ENCODE data around the gene SPRED2.

The SPRED2 gene

DNA sequence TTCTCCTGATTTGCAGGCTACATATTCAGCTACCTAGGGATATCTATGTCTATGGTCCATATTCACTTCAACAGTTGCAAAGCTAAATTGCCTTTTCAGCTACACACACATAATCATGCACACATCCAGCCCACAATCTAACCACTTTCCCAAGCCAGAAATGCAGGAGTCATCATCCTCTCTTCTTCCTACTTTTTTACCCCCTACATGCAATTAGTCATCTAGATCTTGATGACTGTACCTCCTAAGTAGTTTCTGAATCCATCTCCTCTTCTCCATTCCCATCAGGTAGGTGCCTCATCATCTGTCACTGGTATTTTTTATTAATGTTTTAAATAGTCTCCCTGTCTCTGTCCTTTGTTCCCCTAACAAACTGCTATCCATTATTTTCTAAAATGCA lies 23.7 kb upstream of the SPRED2 start:
- no peak overlapping the region for H3K4me3 ChIP-seq (ENCODE audit: low read length)
- H4K20me1 ChIP-seq (ENCODE audit: insufficient read depth, low read length), result no peaks in the 10 kb centered on the region
- H3K4me1 ChIP-seq (ENCODE audit: low read length), result no peaks in the 10 kb centered on the region
- H3K79me2 ChIP-seq (ENCODE audit: low read length), result no peaks in the 10 kb centered on the region
- H3K27ac ChIP-seq (ENCODE audit: low read length), result no peak overlapping the region
- no peak for TF ChIP-seq EZH2phosphoT487 (IDR thresholded peaks at IDR 0.05; ENCODE audit: low read depth)
- TF ChIP-seq, protein P1, sequence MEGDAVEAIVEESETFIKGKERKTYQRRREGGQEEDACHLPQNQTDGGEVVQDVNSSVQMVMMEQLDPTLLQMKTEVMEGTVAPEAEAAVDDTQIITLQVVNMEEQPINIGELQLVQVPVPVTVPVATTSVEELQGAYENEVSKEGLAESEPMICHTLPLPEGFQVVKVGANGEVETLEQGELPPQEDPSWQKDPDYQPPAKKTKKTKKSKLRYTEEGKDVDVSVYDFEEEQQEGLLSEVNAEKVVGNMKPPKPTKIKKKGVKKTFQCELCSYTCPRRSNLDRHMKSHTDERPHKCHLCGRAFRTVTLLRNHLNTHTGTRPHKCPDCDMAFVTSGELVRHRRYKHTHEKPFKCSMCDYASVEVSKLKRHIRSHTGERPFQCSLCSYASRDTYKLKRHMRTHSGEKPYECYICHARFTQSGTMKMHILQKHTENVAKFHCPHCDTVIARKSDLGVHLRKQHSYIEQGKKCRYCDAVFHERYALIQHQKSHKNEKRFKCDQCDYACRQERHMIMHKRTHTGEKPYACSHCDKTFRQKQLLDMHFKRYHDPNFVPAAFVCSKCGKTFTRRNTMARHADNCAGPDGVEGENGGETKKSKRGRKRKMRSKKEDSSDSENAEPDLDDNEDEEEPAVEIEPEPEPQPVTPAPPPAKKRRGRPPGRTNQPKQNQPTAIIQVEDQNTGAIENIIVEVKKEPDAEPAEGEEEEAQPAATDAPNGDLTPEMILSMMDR (IDR thresholded peaks at IDR 0.05; ENCODE audit: low read depth, low read length), result no peak
- H3K9me3 ChIP-seq (ENCODE audit: insufficient read depth, low read length), result no peaks in the 10 kb centered on the region
- peaks cover 76% of the 10 kb centered on the region for H3K27me3 ChIP-seq (ENCODE audit: low read depth, low read length)
- H2AFZ ChIP-seq (ENCODE audit: low read depth, low read length), result no peak overlapping the region
- no peaks in the 10 kb centered on the region for H3K36me3 ChIP-seq (replicated peaks; ENCODE audit: low read depth, low read length)
- H3K9ac ChIP-seq (ENCODE audit: low read length), result no peak overlapping the region
- H3K4me2 ChIP-seq (ENCODE audit: low read length), result no peak overlapping the region

DNA sequence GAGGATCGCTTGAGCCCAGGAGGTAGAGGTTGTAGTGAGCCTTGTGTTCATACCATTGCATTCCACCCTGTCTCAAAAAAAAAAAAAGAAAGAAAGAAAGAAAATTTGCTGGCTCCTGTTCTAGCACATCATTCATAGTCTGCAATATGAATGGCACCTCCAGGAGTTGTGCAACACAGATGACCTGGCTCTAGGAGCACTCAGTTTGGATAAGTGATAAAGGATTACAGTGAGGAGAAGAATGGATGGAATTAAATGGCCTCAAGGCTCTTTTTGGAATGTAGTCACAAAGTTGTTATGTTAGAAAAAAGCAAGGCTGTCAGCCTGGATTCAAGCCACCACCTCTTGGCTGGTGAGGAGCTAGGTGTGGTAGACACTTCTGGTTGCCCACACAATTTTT lies 21.5 kb upstream of the SPRED2 start:
- Histone ChIP-seq H3K4me1 (ENCODE audit: low read length) (no peaks in the 10 kb centered on the region), H3K27ac (ENCODE audit: low read length) (no peak overlapping the region), H3K79me2 (ENCODE audit: low read length) (no peaks in the 10 kb centered on the region), H3K27me3 (ENCODE audit: low read depth, low read length) (peaks cover 76% of the 10 kb centered on the region), H3K9me3 (ENCODE audit: insufficient read depth, low read length) (no peaks in the 10 kb centered on the region), H4K20me1 (ENCODE audit: insufficient read depth, low read length) (no peaks in the 10 kb centered on the region), H3K36me3 (replicated peaks; ENCODE audit: low read depth, low read length) (no peaks in the 10 kb centered on the region), H3K9ac (ENCODE audit: low read length) (no peak overlapping the region), H3K4me2 (ENCODE audit: low read length) (no peak overlapping the region), H2AFZ (ENCODE audit: low read depth, low read length) (no peak overlapping the region), H3K4me3 (ENCODE audit: low read length) (no peak overlapping the region)
- TF ChIP-seq, protein P1 (IDR thresholded peaks at IDR 0.05; ENCODE audit: low read depth, low read length), result no peak
- TF ChIP-seq EZH2phosphoT487 (IDR thresholded peaks at IDR 0.05; ENCODE audit: low read depth), result no peak

DNA sequence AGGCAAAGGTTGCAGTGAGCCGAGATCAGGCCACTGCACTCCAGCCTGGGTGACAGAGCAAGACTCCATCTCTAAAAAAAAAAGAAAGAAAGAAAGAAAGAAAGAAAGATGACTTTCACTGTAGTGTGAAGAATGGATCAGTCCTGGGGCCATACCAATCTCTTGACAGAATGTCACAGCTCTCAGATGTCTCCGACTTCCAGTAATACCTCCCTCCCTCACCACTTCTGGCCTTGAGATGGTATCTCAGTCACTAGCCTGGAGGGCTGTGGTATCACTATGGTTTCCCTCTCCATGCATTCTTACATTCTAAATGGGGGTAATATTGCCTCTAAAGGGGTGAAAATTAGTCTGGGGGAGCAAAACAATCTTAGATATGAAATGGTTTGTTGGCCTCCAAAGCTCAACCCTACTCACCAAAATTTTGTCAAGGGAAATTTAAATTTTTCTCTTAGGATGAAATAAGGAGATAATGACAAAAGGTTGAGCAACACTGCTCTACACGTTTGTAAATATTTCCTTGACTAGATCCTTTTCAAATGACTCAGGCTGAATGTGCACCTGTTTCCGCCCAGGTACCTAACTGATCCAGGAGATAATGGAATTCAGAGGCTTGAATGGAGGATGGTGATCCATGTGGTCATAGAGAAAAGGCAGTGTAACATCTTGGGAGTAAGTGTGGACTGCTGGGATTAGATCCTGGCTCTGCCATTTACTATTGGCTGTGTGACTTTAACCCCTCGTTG lies 19.9 kb upstream of the SPRED2 start:
- no peak overlapping the region for H3K27ac ChIP-seq (ENCODE audit: low read length)
- no peaks in the 10 kb centered on the region for H3K36me3 ChIP-seq (replicated peaks; ENCODE audit: low read depth, low read length)
- H3K9ac ChIP-seq (ENCODE audit: low read length), result no peak overlapping the region
- no peak overlapping the region for H3K4me2 ChIP-seq (ENCODE audit: low read length)
- no peaks in the 10 kb centered on the region for H3K79me2 ChIP-seq (ENCODE audit: low read length)
- no peaks in the 10 kb centered on the region for H4K20me1 ChIP-seq (ENCODE audit: insufficient read depth, low read length)
- H3K27me3 ChIP-seq (ENCODE audit: low read depth, low read length), result peaks cover 65% of the 10 kb centered on the region
- H3K4me3 ChIP-seq (ENCODE audit: low read length), result no peak overlapping the region
- H3K9me3 ChIP-seq (ENCODE audit: insufficient read depth, low read length), result no peaks in the 10 kb centered on the region
- no peak overlapping the region for H2AFZ ChIP-seq (ENCODE audit: low read depth, low read length)
- H3K4me1 ChIP-seq (ENCODE audit: low read length), result no peaks in the 10 kb centered on the region
- no peak for TF ChIP-seq EZH2phosphoT487 (IDR thresholded peaks at IDR 0.05; ENCODE audit: low read depth)
- TF ChIP-seq, protein P1 (IDR thresholded peaks at IDR 0.05; ENCODE audit: low read depth, low read length), result no peak

DNA sequence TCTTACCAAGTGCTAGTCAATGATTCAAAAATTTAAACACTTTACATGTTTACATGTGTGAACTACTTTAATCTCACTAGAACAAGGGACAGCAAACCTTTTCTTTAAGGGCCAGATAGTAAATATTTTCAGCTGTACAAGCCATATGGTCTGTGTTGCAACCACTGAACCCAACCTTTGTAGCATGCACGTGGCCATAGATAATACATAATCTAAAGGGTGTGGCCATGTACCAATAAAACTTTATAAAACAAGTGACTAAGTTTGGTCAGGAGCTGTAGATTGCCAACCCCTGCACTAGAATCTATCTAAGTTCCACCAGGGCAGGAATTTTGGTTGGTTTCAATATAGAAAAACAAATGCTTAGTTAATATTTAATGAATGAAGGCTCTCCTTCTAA lies 18.4 kb upstream of the SPRED2 start:
- TF ChIP-seq, protein P1 (IDR thresholded peaks at IDR 0.05; ENCODE audit: low read depth, low read length), result no peak
- TF ChIP-seq EZH2phosphoT487 (IDR thresholded peaks at IDR 0.05; ENCODE audit: low read depth), result no peak
- no peak overlapping the region for H3K4me2 ChIP-seq (ENCODE audit: low read length)
- H3K9ac ChIP-seq (ENCODE audit: low read length), result no peak overlapping the region
- no peak overlapping the region for H3K27ac ChIP-seq (ENCODE audit: low read length)
- peaks cover 58% of the 10 kb centered on the region for H3K27me3 ChIP-seq (ENCODE audit: low read depth, low read length)
- no peaks in the 10 kb centered on the region for H4K20me1 ChIP-seq (ENCODE audit: insufficient read depth, low read length)
- H3K79me2 ChIP-seq (ENCODE audit: low read length), result no peaks in the 10 kb centered on the region
- H3K9me3 ChIP-seq (ENCODE audit: insufficient read depth, low read length), result no peaks in the 10 kb centered on the region
- H3K4me3 ChIP-seq (ENCODE audit: low read length), result no peak overlapping the region
- H2AFZ ChIP-seq (ENCODE audit: low read depth, low read length), result no peak overlapping the region
- no peaks in the 10 kb centered on the region for H3K36me3 ChIP-seq (replicated peaks; ENCODE audit: low read depth, low read length)
- H3K4me1 ChIP-seq (ENCODE audit: low read length), result no peaks in the 10 kb centered on the region
